Liver (tissue), 9 donors: ENCODE measurements around the gene DSCAML1. TPM values are rescaled to one million over a fixed set of nuclear protein-coding genes. Genes with fewer than 3 reads are reported as not detected.

Source experiments
- DNase-seq: peaks from one replicate; pipeline ENCODE4 v3.0.0-alpha.2; 2017; ENCODE audit warnings: low spot score
- H3K27ac ChIP-seq, 2 donors: one replicate each; pipeline ENCODE4 v1.7.0; 2013; ENCODE audit warnings: inconsistent platforms in 2 of 2, low read length in 2 of 2, control low read depth in 1 of 2, low read depth in 1 of 2, mild to moderate bottlenecking in 1 of 2
- H3K27me3 ChIP-seq, 4 donors: one replicate each; pipeline versions ENCODE4 v1.6.1 to v1.7.0; 2013; ENCODE audit warnings: low read length in 3 of 4, inconsistent platforms in 1 of 4, mild to moderate bottlenecking in 1 of 4, moderate library complexity in 1 of 4; ENCODE audit not compliant: control insufficient read depth in 4 of 4, insufficient read depth in 4 of 4
- H3K36me3 ChIP-seq, 4 donors: one replicate each; pipeline versions ENCODE4 v1.6.1 to v1.7.0; 2013; ENCODE audit warnings: low read length in 3 of 4, mild to moderate bottlenecking in 3 of 4, low read depth in 1 of 4, moderate library complexity in 1 of 4; ENCODE audit not compliant: control insufficient read depth in 4 of 4, insufficient read depth in 3 of 4
- H3K4me1 ChIP-seq, 4 donors: one replicate each; pipeline versions ENCODE4 v1.6.1 to v1.7.0; 2013; ENCODE audit warnings: low read length in 3 of 4, mild to moderate bottlenecking in 3 of 4, moderate library complexity in 1 of 4; ENCODE audit not compliant: control insufficient read depth in 4 of 4, insufficient read depth in 4 of 4
- H3K4me3 ChIP-seq, 3 donors: one replicate each; pipeline versions ENCODE4 v1.6.1 to v1.7.0; 2013; ENCODE audit warnings: low read length in 3 of 3, control low read depth in 1 of 3, low read depth in 1 of 3, mild to moderate bottlenecking in 1 of 3
- H3K9ac ChIP-seq, 2 donors: one replicate each; pipeline ENCODE4 v1.7.0; 2013; ENCODE audit warnings: low read length in 2 of 2, mild to moderate bottlenecking in 2 of 2, moderate library complexity in 2 of 2, control low read depth in 1 of 2, low read depth in 1 of 2
- H3K9me3 ChIP-seq, 4 donors: one replicate each; pipeline versions ENCODE4 v1.6.1 to v1.7.0; 2013; ENCODE audit warnings: low read length in 3 of 4; ENCODE audit not compliant: control insufficient read depth in 4 of 4
- EGR1 ChIP-seq, 2 donors: IDR thresholded peaks; 2 replicates each; pipeline ENCODE4 v1.6.1; 2016 to 2018; ENCODE audit warnings: antibody characterized with exemption in 2 of 2, low read depth in 2 of 2
- FOXA1 ChIP-seq: IDR thresholded peaks from 2 replicates; pipeline ENCODE4 v1.6.1; 2016; ENCODE audit warnings: antibody characterized with exemption
- FOXA2 ChIP-seq: IDR thresholded peaks from 2 replicates; pipeline ENCODE4 v1.6.1; 2016; ENCODE audit warnings: antibody characterized with exemption
- GABPA ChIP-seq, 2 donors: IDR thresholded peaks in 1 of 2; conservative IDR thresholded peaks in 1 of 2; 2 replicates each; pipeline ENCODE4 v1.6.1; 2016; ENCODE audit warnings: antibody characterized with exemption in 2 of 2, mild to moderate bottlenecking in 1 of 2, moderate library complexity in 1 of 2
- HNF4A ChIP-seq, 2 donors: conservative IDR thresholded peaks; 2 replicates each; pipeline ENCODE4 v1.6.1; 2016; ENCODE audit warnings: antibody characterized with exemption in 2 of 2, mild to moderate bottlenecking in 2 of 2
- HNF4G ChIP-seq: IDR thresholded peaks from 2 replicates; pipeline ENCODE4 v1.6.1; 2016; ENCODE audit warnings: antibody characterized with exemption
- JUND ChIP-seq, 2 donors: IDR thresholded peaks; 2 replicates each; pipeline ENCODE4 v1.6.1; 2016; ENCODE audit warnings: antibody characterized with exemption in 2 of 2
- MAX ChIP-seq: IDR thresholded peaks from 2 replicates; pipeline ENCODE4 v1.6.1; 2016; ENCODE audit warnings: antibody characterized with exemption
- NR2F2 ChIP-seq: IDR thresholded peaks from 2 replicates; pipeline ENCODE4 v1.6.1; 2016; ENCODE audit warnings: antibody characterized with exemption
- RAD21 ChIP-seq, 2 donors: IDR thresholded peaks; 2 replicates each; pipeline ENCODE4 v1.6.1; 2016; ENCODE audit warnings: antibody characterized with exemption in 2 of 2, mild to moderate bottlenecking in 2 of 2
- RXRA ChIP-seq, 2 donors: IDR thresholded peaks; 2 replicates each; pipeline ENCODE4 v1.6.1; 2017 to 2018; ENCODE audit warnings: antibody characterized with exemption in 2 of 2, mild to moderate bottlenecking in 1 of 2
- SP1 ChIP-seq: IDR thresholded peaks from 2 replicates; pipeline ENCODE4 v1.6.1; 2018; ENCODE audit warnings: antibody characterized with exemption, mild to moderate bottlenecking
- TAF1 ChIP-seq: conservative IDR thresholded peaks from 2 replicates; pipeline ENCODE4 v1.6.1; 2016; ENCODE audit warnings: antibody characterized with exemption, mild to moderate bottlenecking
- YY1 ChIP-seq: IDR thresholded peaks from 2 replicates; pipeline ENCODE4 v1.6.1; 2016; ENCODE audit warnings: antibody characterized with exemption, mild to moderate bottlenecking
- ZBTB33 ChIP-seq: IDR thresholded peaks from 2 replicates; pipeline ENCODE4 v1.6.1; 2016; ENCODE audit warnings: antibody characterized with exemption
- WGBS: extraction: QIAGEN DNeasy Blood & Tissue Kit; methylation state at CpG from one replicate; pipeline ENCODE4 v1.1.7; 2013; 5-methylcytosine and 5-hydroxymethylcytosine counted together
- polyA plus RNA-seq, 2 donors: library from polyadenylated mRNA; stranded (reverse) in 1 of 2; unstranded in 1 of 2; fragments of 200-250 nt in 1 of 2; fragments of >200 nt in 1 of 2; fragmentation: Nextera tagmentation in 1 of 2; extraction: Ambion mirVana in 1 of 2; gene quantifications; one replicate each; pipeline versions ENCODE4 v1.2.1 to v1.2.3, GENCODE V29; 2013 to 2015
- total RNA-seq, 2 donors: library from RNA; depleted of rRNA; stranded (reverse); fragments of >200 nt; gene quantifications; one replicate each; pipeline ENCODE4 v1.2.3, GENCODE V29; 2014
- TF ChIP-seq, protein P1 (sequence below): IDR thresholded peaks from 2 replicates; pipeline ENCODE4 v1.6.1; 2016; ENCODE audit warnings: antibody characterized with exemption
- TF ChIP-seq, protein P2 (sequence below): IDR thresholded peaks from 2 replicates; pipeline ENCODE4 v1.6.1; 2016; ENCODE audit warnings: antibody characterized with exemption, mild to moderate bottlenecking
- TF ChIP-seq, protein P3 (sequence below): fragments of 150-350 bp; IDR thresholded peaks from 2 replicates; pipeline ENCODE4 v1.5.1; 2017; ENCODE audit warnings: improper control_type of control experiment, low read depth, low read length; ENCODE audit not compliant: missing input control
- donor health status: healthy.
- donor health status: healthy.
- donor health status: healthy.
- donor health status: healthy.
- donor health status: healthy.

DSCAML1 gene
- total and polyA plus RNA-seq, 4 donors, result 0.07 to 0.42 (median 0.20) TPM

DNA sequence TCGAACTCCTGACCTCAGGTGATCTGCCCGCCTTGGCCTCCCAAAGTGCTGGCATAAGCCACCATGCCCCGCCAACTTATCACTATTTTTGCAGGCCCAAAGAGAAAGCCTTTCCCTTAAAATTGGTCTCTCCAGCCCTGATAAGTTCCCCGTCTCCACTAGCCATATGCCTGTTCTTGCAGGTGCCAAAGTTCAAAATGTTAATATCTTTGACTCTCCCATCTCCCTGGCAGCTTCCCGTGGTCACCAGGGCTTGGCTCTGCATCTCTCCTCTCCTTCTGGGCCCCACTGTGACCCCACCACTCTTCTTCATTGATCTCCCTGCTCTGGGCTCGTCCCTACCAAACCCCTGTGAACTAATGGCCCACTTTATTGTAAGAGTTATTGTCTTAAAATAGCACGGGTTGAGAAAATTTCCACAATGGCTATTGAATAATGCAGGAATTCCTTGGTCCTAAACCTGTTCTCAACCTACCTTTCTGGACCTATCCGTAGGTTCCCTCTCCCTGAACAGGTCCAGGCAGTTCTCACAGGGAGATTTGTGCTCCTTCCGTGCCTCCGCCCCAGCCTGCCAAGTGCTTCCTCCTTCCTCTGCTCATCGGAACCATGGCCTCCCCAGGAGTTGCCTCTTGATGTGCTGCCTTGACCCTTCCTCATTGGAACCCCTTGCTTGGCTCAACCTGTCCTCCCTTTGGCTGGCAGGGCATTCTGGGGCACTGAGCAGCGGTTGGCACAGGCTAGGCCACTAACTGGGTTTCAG lies 147.5 kb downstream of the DSCAML1 start:
- DNase-seq, result no peak
- no peak overlapping the region for H3K4me3 ChIP-seq
- H3K4me1 ChIP-seq, result no peaks in the 10 kb centered on the region
- no peak overlapping the region for H3K27ac ChIP-seq
- no peak overlapping the region for H3K9ac ChIP-seq
- TF ChIP-seq RXRA (IDR thresholded peaks at IDR 0.05) (no peak), SP1 (no peak), EGR1 (IDR thresholded peaks at IDR 0.05; ENCODE audit: low read depth in 2 of 2) (no peak), HNF4G (no peak), FOXA2 (no peak), ZBTB33 (no peak), JUND (IDR thresholded peaks at IDR 0.05) (no peak), NR2F2 (no peak), YY1 (no peak), RAD21 (IDR thresholded peaks at IDR 0.05) (no peak), HNF4A (conservative IDR thresholded peaks at IDR 0.05) (no peak), FOXA1 (no peak), GABPA (IDR thresholded peaks at IDR 0.05 in 1 of 2, conservative IDR thresholded peaks at IDR 0.05 in 1 of 2) (no peak), TAF1 (no peak), MAX (no peak)
- TF ChIP-seq, protein P1, sequence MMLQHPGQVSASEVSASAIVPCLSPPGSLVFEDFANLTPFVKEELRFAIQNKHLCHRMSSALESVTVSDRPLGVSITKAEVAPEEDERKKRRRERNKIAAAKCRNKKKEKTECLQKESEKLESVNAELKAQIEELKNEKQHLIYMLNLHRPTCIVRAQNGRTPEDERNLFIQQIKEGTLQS, result no peak
- TF ChIP-seq, protein P2, sequence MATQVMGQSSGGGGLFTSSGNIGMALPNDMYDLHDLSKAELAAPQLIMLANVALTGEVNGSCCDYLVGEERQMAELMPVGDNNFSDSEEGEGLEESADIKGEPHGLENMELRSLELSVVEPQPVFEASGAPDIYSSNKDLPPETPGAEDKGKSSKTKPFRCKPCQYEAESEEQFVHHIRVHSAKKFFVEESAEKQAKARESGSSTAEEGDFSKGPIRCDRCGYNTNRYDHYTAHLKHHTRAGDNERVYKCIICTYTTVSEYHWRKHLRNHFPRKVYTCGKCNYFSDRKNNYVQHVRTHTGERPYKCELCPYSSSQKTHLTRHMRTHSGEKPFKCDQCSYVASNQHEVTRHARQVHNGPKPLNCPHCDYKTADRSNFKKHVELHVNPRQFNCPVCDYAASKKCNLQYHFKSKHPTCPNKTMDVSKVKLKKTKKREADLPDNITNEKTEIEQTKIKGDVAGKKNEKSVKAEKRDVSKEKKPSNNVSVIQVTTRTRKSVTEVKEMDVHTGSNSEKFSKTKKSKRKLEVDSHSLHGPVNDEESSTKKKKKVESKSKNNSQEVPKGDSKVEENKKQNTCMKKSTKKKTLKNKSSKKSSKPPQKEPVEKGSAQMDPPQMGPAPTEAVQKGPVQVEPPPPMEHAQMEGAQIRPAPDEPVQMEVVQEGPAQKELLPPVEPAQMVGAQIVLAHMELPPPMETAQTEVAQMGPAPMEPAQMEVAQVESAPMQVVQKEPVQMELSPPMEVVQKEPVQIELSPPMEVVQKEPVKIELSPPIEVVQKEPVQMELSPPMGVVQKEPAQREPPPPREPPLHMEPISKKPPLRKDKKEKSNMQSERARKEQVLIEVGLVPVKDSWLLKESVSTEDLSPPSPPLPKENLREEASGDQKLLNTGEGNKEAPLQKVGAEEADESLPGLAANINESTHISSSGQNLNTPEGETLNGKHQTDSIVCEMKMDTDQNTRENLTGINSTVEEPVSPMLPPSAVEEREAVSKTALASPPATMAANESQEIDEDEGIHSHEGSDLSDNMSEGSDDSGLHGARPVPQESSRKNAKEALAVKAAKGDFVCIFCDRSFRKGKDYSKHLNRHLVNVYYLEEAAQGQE, result no peak
- TF ChIP-seq, protein P3, sequence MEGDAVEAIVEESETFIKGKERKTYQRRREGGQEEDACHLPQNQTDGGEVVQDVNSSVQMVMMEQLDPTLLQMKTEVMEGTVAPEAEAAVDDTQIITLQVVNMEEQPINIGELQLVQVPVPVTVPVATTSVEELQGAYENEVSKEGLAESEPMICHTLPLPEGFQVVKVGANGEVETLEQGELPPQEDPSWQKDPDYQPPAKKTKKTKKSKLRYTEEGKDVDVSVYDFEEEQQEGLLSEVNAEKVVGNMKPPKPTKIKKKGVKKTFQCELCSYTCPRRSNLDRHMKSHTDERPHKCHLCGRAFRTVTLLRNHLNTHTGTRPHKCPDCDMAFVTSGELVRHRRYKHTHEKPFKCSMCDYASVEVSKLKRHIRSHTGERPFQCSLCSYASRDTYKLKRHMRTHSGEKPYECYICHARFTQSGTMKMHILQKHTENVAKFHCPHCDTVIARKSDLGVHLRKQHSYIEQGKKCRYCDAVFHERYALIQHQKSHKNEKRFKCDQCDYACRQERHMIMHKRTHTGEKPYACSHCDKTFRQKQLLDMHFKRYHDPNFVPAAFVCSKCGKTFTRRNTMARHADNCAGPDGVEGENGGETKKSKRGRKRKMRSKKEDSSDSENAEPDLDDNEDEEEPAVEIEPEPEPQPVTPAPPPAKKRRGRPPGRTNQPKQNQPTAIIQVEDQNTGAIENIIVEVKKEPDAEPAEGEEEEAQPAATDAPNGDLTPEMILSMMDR, result no peak
- H3K27me3 ChIP-seq, result no peaks in the 10 kb centered on the region
- 89% methylated on average over 12 of the region's 12 CpGs for WGBS
- H3K9me3 ChIP-seq, result no peaks in the 10 kb centered on the region
- H3K36me3 ChIP-seq, result no peaks in the 10 kb centered on the region
